GM18505 (cell line): ENCODE data around the gene PPM1E.

Experiments
- ATAC-seq: cut with Tn5 transposase; IDR thresholded peaks from one replicate; pipeline ENCODE4 v1.9.1; 2021; ENCODE audit not compliant: unreplicated experiment
- POLR2A ChIP-seq: IDR thresholded peaks from 4 replicates; pipeline ENCODE4 v1.6.1; 2011; ENCODE audit warnings: borderline replicate concordance; ENCODE audit not compliant: insufficient read depth, insufficient read length; ENCODE audit errors: extremely low read depth

Gene PPM1E

DNA sequence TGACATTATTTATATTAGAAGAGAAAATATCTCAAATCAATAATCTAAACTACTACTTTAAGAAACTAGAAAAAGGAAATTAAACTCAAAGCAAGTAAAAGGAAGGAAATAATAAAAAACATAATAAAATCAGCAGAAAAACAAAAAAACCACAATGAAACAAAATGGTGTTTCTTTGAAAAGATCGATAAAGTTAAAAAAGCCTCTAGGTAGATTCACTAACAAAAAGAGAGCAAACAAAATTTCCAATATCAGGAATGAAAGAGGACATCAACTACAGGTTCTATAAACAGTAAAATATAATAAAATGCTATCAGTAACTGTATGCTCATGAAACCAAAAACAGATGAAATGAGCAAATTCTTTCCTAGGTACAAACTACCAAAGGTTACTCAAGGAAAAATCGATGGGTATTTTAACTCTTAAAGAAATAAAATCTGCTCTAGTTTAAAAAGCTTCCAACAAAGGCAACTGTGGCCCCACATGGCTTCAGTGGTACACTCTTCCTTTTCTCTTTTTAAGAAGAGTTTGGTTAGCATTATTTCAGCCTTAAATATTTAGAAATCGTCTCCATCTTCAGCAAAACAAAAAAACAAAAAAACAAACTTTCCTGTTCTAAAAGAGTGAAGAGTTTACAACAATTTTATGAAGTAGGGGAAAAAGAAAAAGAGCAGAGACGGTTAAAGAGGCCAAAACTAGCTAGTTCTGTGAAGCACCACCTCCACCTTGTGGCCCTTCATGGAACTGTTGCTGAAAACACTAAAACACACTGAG is 248.9 kb downstream of the PPM1E start:
- no peak for ATAC-seq
- TF ChIP-seq POLR2A: no peak

DNA sequence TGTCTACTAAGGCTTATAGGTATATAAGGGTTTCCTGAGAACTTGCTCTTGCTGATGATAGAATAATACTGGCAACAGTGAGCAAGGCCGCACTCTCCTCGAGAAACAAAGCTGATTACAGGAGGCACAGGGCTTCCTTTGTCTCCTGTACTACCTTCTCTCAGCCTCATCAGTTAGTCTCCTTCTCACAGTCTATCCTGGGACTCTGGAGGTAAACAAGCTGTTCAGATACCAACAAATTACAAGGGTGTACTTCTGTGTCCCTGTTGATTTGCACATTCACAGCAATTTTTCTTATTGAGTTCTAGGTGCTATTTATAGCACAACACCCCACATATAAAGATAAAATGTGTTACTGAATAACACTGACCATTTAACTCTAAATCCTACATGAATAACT is 252.3 kb downstream of the PPM1E start:
- no peak for TF ChIP-seq POLR2A
- no peak for ATAC-seq

DNA sequence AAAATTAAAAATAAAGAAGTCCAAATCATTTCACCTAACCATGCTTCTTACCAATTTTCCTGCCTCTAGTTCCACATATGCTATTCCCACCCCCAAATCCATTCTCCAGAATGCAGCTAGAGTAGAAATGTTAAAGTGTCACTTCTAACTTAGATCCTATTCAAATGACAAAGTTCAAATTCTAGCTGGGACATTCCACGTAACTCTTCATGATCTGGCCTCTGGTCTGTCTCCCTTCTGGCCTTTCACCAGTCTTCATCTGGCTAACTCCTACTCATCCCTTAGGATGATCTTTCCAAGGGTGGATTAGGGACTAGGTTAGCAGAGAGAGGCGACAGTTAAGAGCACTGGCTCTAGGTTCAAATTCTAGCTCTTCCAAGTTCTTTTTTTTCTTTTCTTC is 253.1 kb downstream of the PPM1E start:
- TF ChIP-seq POLR2A: no peak
- ATAC-seq: no peak

DNA sequence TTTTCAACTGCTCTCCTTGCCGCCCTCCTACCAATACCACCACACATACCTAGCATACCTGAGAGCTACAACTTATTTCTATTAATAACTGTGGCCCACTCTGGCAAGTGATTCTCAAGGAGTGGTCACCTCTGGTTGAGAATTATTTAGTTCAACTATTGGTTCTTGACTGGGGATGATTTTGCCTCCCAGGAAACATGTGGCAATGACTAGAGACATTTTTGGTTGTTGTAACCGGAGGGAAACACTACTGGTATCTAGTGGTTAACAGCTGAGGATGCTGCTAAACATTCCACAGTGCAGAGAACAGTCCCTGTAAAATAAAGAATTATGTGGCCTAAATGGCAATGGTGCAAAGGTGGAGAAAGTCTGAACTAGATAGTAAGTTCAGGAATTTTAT is 254.4 kb downstream of the PPM1E start:
- TF ChIP-seq POLR2A: no peak
- ATAC-seq: no peak

DNA sequence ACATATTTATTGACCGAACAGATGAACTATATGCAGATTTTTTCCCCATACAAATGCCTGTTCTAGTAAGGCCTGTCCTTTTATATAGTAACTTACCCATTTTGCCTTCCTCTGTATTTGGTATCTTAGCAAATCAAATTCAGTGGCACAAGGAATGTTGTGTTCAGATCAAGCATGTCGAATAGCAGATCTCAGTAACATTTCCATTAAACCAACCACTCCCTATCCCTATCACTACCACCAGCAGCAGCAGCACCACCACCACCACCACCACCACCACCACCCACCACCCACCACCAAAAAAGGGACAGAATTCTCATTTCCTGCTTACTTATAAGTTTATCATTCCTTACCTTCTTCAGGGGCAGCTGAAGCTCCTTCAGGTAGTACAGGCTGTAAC is 256.3 kb downstream of the PPM1E start:
- no peak for TF ChIP-seq POLR2A
- no peak for ATAC-seq

DNA sequence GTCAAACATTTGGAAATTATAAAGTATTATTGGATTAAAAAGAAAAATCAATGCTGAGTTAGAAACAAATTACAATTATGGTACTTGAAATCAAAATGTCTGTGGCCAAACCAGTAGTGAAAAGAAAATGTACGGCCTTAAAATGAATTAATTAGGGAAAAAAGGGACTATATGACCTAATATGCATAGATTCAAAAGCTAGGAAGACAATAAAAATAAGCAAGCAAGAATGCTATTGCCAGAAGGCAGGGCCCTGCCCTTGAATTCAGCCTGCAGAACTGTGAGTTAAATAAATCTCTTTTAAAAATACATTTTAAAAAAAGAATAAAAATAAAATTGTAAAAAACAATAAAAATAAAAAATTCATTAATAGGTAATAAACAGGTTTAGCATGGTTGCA is 262.4 kb downstream of the PPM1E start:
- no peak for ATAC-seq
- no peak for TF ChIP-seq POLR2A

DNA sequence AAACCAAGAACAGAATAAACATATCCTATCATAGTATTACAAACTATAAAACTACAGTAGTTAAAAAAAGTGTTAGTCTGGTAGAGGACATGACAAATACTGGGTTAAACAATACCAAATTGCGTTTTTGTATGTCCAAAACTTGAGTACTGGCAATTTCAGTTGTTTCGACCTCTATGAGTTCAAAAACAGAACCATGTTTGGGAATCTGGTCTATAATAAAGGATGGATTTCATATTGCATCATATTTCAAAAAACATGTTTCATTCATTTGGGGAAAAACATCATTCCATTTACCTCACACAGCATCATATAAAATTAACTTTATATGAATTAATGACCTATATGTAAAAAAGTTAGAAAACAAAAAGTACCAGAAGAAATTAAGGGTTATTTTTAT is 269.3 kb downstream of the PPM1E start:
- ATAC-seq: no peak
- no peak for TF ChIP-seq POLR2A

DNA sequence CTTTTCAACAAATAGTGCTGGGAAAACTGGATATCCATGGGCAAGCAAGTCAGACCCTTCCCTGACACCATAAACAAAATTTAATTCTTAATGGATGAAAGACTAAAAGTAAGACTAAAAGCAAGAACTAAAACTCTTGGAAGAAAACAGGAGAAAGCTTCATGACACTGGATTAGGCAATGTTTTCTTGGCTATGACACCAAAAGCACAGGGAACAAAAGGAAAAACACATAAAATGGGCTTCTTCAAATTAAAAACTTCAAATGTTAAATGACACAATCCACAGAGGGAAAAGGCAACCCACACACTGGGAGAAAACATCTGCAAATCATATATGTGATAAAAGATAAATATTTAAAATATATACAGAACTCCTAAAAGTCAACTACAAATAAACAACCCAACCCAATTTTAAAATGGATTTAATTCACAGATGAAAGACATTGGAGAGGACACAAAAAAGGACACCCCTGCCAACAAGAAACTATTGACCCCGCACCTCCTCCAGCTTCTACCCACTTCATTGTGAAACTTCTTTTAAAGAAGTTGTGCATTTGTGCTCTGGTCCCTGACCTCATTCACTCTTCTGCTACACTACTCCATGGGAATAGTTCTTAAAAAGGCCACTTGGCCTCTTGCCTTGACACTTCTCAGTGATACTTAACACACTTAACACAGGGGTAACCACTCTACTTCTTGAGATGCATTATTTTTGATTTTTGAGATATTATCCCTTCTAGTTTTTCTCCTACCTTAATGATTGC is 270.7 kb downstream of the PPM1E start:
- TF ChIP-seq POLR2A: no peak

DNA sequence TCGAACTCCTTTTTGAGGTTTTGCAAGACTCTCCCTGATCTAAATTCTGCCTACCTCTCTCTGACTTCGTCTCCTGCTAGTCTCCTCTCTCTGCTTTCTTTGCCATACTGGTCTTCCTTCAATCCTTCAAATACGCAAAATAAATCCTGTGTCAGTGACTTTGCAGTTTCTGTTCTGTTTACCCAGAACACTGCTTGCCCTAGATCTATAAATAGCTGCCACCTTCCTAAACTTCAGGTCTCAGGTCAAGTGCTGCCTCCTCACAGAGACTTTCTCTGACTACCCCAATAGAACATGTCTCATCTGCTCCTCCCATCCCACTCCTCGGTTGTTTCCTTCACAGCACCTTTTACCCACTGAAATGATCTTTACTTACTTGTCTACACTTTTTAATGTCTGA is 272.1 kb downstream of the PPM1E start:
- no peak for TF ChIP-seq POLR2A
- no peak for ATAC-seq

More for the DNA sequence above, 270.7 kb downstream of the PPM1E start:
- ATAC-seq: no peak

DNA sequence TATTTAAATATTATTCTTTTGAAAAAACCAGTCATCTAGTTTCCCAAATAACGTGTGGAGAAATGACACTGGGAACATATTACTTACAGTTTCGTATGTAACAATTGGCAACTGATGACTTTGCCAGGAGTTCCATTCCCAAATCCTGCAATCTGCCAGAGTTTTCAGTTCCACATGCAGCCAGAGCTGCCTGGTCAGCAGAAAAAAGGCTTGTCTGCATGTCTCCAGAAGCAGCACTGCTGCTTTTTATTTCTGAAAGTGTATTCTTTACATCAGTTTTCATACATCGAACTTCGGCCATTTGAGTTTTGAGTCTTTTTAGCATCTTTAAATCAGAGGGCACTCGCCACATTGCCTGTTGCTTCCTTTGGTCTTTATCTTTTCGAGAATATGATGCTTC is 272.7 kb downstream of the PPM1E start:
- no peak for TF ChIP-seq POLR2A
- ATAC-seq: no peak

DNA sequence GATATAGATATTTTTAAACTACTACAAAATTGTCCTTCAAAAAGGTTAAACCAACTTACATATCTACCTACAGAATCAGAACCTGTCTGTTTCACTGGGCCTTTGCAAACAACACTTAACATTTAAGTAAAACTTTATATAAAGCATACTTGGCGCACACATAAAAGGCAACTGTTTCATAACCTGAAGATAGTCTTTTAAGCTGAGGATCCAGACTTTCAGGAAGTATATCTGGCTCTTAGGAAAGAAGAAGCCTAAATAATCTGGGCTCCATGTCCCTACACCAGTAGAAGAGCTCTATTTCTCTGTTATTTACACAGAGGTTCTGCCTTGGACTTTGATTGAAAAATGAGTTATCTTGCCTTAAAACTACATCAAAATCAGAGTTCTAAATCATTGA is 275.2 kb downstream of the PPM1E start:
- TF ChIP-seq POLR2A: no peak
- ATAC-seq: no peak
